HG03354 (cell line): ENCODE measurements around the gene ASTL.

Source experiments
- ATAC-seq: cut with Tn5 transposase; IDR thresholded peaks from one replicate; pipeline ENCODE4 v1.9.1; 2021; ENCODE audit warnings: mild to moderate bottlenecking; ENCODE audit not compliant: unreplicated experiment, poor library complexity, severe bottlenecking

Gene ASTL

DNA sequence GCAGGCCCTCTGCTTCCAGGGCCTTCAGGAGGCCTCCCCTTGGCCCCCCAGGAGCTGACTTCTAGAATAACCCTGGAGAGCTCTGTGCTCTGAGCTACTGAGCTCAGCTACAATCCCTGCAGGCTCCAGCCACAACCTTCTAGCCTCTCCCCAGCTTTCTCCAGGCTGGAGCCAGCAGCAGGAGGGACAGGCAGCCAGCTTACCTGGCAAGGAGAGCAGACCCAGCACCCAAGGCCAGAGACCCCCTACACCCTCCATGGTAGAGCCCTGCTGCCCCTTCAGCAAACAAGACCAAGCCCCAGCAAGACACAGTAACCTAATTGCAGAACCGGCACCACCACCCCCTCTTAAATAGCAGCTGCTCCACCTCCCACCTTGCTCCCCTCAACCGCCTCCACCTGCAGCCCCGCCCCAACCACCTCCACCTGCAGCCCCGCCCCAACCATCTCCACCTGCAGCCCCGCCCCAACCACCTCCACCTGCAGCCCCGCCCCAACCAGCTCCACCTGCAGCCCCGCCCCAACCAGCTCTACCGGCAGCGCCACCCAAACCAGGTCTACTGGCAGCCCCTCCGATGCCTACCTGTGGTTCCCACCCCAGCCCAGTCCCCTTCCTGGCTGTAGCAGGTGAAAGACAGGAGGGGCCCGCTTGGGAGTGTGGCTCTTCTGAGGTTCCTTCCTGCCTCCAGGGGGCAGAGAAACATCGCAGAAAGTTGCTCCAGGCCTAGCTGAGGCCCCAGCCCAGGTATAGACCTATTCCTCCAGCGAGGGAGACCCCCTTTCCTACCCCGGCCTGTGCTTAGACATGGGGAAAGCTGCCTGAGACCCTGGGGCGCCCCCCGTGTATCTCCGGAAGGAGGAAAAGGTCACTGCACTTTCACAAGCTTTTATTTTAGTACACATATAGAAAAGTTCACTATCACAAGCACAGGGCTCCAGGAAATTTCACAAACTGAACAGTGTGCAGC lies at the start of gene ASTL:
TSS of gene ASTL (minus strand) at position 324 of the 967 bp plus-strand sequence. CDS start at position 258, 66 bp downstream.
- no peak for ATAC-seq

DNA sequence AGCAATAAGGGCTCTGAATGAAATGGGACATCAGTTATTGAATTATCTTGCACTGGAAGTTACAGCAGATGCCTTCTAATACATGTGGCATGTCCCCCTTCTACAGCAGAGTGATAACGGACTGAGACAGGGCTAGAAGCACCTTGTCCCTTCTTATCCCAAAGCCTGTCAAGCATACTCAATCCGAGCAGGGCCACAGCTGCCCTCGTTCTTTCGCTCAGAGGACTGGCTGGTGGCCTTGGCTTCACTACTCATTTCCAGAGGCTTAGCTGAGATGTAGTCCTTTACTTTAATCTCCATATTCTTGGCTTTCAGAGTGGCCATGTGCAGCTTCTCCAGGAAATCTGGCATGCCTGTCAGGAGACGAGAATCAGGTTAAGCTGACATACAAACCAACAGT lies 48.3 kb upstream of the ASTL start:
- ATAC-seq, result no peak

DNA sequence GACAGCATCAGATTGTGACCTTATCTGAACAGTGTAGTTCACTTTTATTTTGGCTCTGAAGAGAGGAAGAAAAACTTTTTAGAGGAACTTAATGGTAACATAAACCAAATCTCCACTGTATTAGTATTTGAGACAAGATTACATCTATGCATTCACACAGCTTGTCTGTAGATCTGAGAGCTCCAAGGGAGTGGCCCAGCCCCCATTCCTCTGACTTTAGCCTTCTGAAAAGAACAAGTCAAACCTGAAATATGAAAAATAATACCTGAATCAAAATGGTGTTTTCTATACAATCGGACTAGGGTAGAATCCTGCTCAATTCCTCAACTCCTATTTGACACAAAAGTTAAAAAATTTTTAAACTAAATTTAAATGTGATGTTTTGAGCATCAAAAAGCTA lies 47.2 kb upstream of the ASTL start:
- ATAC-seq, result no peak

DNA sequence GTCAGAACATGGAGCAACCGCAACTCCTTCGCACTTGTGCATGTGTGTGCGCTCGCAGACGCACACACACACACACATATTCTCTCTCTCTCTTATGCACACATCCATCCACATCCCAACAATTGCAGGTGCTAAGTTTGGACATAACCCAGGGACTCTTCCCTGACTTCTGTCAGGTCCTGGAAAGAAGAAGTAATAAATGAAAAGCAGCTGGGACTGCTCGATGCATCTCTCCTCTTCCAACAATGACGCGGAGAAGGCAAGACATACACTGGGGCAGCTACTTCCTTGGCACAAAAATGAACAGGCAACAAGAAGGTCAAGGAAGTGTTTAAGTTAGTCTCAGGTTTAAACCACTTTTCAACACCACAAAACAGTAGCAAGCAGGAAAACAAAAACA lies 46.7 kb upstream of the ASTL start:
- no peak for ATAC-seq

DNA sequence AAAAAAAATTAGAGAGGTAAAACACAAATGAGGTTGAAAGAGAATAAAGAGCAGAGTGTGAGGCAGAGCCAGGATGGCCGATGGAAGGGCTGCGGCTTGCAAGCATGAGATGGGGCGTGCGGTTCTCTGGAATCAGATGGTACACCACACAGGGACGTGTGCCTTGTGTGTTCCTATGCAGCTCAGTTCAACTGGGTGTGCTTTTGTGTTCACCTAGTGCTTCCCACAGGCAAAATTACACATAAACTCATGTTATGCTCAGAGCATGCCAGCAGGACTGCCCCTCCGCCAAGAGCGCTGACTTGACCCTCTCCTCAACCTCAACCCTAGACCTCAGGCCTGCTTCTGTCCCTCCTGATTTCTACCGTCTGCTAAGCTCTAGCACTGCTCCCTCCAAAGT lies 45.9 kb upstream of the ASTL start:
- no peak for ATAC-seq

DNA sequence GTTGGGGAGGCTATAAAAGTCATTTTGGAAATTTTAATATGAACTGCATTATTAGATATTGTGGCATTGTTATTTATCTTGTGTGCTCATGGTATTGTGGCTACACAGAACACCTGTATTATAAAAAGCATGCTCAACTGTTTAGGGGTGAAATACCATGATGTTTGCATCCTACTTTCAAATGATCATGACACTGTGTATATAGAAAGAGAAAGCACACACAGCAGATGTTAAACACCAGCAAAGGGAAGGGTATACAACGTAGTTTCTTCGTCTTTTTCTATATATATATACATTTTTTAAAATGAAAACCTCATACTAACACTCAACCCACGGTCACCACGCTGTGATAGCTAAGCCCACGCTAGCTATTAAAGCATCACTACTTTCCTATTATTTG lies 43.2 kb upstream of the ASTL start:
- no peak for ATAC-seq

DNA sequence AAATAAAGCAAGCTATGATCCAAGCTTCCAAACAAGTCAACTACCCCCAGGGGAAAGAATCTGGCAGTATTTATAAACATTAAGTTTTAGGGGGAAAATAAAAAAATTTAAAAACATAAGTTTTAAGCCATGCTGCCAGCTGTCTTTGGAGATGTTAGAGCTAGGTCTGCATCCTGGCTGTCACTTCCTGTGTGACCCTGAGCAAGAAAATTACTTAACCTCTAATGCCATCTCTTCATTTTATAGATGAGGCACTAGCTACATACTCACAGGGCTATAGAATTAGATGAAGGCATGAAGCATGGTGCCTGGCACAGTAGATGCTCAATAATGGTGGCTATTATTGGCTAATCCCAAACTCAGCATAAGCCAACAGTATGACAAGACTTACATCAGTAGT lies 42.2 kb upstream of the ASTL start:
- ATAC-seq, result no peak

DNA sequence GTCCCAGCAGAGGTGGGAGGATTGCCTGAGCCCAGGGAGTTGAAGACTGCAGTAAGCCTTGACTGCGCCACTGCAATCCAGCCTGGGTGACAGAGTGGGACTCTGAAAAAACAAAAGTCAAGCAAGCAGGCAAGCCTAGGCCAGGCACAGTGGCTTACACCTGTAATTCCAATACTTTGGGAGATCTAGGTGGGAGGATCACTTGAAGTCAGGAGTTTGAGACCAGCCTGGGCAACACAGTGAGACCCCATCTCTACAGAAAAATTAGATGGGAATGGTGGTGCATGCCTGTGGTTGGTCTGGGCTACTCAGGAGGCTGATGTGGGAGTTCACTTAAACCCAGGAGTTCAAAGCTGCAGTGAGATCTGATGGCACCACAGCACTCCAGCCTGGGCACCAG lies 41.7 kb upstream of the ASTL start:
- ATAC-seq, result no peak

DNA sequence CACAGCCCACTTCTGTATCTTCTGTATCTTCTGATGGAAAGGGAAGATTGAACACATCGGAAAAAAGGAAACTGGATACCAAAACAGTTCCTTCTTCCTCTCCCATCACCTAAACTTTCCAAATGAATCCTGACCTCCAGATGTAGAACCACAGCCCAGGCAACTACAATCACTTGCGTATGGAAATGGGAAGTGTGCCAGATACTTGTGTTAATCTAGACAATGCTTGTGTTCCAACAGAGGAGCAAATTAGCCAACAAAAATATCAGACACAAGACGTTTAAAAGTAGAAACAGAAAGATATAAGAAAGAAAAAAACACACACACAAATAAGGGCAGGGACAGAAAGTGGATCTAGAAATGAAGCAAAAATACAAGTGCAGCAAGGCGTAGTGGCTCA lies 38.4 kb upstream of the ASTL start:
- no peak for ATAC-seq

DNA sequence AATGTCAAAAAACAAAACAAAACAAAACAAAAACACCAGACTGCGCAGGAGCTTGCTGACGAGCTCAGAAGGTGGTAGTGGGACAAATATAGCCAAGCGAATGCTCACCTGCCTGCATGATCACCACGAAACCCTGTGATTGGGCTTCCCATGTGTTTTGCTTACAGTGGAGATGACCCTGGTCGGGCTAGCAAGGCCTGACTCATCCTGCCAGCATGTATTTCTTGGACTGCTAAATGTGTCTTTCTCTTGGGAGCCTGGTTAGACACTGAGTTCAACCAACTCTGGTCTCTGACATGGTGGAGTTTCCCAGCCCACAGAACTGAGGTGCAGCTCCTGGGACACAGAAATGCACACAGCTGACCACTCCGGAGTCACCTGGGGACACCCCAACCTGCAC lies 37.6 kb upstream of the ASTL start:
- no peak for ATAC-seq

DNA sequence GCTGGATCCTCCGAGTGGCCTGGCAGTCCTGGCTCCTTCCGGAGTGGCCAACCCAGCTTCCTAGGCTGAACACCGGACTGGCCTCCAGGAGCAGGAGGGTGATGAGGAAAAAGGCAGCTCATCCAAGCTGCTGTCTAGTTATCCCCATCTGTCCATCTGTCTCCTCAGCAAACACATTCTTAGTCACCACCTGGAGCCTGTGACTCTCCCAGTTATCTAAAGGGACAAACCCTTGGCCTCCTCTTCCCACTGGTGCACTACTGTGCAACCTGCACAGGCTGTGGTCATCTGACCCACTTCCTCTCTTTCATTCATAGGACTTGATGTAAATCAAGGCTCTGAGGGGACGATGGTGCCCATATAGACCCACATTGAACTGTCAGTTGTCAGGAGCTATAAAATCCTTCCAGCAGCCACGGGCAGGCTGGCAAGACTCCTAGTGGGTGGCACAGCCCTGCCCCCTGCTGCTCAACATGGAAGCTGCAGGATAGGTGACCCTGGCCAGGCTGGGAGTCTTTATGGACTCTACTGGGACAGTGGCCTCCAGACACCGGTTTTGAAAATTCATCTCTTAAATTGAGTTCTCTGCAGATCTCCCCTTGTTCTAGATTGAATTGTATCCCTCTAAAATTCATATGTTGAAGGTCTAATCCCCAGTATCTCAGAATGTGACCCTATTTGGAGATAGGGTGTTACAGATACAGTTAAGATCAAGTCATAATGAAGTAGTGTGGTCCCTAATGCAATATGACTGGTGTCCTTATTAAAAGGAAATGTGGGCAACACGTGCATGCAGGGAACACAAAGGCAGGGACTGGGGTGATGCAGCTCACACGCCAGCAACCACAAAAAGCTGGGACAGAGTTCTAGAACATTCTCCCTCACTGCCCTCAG lies 36.2 kb upstream of the ASTL start:
- peak; percentile 90 for ATAC-seq

DNA sequence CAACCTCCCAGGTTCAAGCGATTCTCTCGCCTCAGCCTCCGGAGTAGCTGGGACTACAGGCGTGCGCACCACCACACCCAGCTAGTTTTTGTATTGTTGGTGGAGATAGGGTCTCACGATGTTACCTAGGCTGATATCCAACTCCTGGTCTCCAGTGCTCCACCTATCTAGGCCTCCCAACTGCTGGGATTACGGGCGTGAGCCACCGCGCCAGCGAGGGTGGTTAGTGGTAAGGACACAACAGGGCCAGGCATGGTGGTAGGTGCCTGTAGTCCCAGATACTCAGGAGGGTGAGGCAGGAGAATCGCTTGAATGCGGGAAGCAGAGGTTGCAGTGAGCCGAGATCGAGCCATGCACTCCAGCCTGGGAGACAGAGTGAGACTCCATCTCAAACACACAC lies 33.5 kb upstream of the ASTL start:
- ATAC-seq, result no peak

DNA sequence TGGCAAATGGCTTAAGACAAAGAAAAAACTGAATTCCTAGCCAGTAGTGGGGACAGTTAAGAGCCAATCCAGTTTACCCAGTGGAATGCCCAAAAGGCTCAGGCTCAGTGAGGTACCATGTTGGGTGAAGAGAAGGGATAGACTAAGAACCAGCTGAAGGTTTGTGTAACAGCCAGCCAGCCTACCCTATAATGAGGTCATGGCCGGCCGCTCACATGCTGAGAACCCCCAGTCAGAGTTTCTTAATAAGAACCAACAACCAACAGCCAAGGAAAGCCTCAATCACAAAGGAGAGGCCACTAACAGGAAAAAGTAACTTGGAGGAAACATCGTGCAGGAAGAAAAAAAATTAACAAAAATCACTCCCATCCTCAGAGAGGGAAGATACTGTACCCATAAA lies 32.3 kb upstream of the ASTL start:
- no peak for ATAC-seq

DNA sequence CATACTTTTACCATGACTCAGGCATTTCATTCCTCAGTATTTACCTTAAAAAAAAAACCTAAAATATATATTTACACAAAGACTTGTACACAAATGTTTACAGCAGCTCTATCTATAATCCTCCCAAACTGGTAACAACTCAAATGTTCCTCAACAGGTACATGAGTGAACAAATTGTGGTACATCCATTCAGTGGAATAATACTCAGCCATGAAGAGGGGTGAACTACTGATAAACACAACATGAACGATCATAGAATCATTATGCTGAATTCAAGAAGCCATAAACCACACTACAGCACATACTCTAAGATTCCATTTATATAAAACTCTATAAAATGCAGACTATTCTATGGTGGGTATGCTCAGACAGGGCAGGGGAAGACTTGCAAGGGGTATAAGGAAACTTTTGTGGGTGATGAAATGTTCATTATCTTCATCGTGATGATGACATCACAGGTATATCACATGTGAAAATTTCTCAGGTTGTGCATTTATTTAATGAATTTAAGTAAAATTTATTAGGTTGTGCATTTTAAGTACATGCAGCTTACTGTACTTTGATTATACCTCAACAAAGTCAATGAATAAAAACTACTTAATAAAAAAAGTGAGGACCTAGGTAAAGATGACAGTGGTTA lies 31.7 kb upstream of the ASTL start:
- no peak for ATAC-seq

DNA sequence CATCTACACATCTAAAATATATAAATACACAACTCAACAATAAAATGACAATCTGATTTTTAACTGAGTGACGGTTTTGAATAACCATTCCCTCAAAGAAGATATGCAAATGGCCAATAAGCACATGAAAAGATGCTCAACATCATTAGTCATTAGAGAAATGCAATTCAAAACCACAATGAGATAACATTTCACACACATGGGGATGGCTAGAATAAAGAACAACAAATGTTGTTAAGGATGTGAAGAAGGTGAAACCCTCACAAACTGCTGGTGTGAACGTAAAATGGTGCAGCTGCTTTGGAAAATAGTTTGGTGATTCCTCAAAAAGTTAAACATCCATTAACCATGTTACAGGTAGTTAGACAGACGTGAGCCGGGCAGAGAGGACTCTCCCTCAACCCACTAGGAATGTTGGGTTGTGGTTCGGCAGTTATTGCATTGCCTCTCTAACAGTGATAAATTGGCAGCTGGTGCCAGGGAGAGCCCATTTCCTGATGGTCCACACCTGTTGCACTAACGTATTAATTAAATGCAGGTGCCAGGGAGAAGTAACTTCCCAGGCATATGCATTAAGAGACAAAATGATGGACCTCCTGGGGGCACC lies 29.2 kb upstream of the ASTL start:
- no peak for ATAC-seq

DNA sequence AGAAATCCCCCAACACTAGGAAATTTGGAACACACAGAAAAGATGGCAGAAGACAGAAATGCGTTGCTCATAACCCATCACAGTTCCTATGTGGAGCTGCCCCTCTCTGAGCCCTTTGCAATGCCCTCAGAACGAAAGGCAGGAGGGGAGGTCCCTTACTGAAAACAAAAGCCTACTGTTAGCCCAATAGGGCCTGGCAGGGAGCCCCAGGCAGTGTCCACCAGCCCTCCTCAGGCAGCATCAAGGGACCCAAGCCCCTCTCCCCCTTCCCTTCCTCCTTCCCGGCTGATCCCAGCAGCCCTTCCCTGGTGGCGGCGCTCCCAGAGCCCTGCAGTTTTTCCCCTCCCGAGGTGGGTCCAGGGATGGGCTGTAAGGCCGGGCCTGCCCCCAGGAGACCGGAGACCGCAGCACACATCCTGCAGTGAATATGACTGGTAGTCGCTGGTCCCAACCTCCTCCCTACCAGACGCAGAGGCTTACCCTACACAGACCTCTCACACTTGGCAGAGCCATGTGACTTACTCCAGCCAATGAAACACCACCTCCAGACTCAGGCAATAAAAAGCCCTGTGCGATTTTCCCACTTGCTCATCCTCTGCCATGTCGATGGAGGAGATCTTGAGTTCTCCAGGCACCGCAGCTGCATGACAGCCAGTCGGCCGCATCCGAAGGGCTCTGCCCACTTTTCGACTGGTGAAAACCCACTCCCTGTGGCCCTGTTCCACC lies 26.3 kb upstream of the ASTL start:
- peak; percentile 65 for ATAC-seq

DNA sequence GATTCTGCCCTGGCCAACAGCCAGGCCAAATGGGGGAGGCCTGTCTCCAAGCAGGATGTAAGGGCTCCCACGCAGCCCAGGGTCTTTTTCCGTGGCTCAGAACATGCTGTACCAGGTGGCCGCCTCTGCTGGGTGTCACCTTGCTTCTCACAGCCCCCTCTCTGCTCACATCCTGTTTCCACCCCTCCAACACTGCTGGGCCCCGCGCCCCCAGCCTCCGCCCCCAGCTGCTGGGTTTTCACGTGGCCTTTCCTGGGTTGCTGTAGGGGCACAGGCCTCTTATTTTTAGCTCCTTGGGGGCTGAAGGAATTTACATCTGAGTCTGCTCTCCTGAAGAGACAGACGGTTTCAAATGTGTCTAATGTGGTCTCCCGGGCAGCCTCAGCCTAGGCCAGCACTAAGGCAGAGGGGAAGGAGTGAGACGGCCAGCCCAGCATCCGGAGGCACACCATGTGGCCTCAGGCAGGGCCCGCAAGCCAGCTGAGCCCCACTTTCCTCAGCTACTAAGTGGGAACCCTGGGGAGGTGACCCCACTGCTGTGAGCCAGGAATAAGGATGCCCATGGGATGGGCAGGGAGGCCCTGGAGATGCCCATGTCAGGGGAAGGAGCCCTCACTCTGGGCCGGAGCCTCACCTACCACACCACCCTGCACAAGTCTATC lies 25.6 kb upstream of the ASTL start:
- ATAC-seq, result peak; percentile 74

DNA sequence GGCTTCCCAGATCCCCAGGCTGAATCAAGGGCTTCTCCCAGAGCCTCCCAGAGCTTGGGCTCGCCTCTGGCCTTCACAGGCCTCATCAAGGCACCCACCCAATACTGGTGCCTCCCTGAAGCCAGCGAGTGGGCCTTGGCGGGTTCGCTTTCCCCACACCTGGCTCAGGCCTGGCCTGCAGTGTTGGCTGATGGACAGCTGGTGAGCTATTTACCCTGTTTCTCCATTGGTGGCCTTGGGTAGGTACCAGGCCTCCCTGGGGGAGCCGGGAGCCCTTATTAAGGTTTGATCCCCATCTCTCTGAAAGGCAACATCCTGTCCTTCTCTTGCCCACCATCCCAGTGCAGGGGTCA lies 25.1 kb upstream of the ASTL start:
- no peak for ATAC-seq

DNA sequence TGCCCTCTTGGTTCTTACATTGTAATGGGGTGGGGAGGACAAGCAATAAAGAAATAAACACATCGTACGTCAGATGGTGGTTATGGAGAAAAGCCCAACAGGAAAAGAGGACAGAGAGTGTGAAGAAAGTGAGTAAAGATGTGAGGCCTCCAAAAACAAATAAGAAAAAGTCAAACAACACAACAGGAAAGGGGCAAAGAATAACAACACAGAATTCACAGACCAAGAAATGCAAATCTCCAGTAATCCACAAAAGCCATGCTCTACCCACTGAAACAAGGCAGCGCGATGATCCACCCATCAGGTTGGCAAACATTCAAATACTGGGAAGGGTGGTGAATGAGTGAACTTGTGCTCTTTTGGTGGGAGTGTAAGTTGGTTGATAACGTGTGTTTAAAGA lies 23.6 kb upstream of the ASTL start:
- no peak for ATAC-seq
